IMR-90 (cell line): ENCODE measurements around the gene SYNPO.

Experiments used
- BHLHE40 ChIP-seq: fragments of 150-350 bp; IDR thresholded peaks from 2 replicates; pipeline ENCODE4 v1.6.1; 2016; ENCODE audit warnings: mild to moderate bottlenecking, low read depth, low read length
- CHD1 ChIP-seq: IDR thresholded peaks from 2 replicates; pipeline ENCODE4 v1.6.1; 2012; ENCODE audit warnings: low read depth, low read length, improper control_type of control experiment
- CTCF ChIP-seq: conservative IDR thresholded peaks from 2 replicates; pipeline ENCODE4 v1.5.1; 2012; ENCODE audit warnings: mild to moderate bottlenecking, low read depth, low read length, improper control_type of control experiment
- MAFK ChIP-seq: IDR thresholded peaks from 2 replicates; pipeline ENCODE4 v1.6.1; 2012; ENCODE audit warnings: low read depth, low read length, improper control_type of control experiment
- MXI1 ChIP-seq: IDR thresholded peaks from 2 replicates; pipeline ENCODE4 v1.6.1; 2012; ENCODE audit warnings: low read depth, mild to moderate bottlenecking, low read length, moderate library complexity, borderline replicate concordance
- POLR2A ChIP-seq: IDR thresholded peaks from 2 replicates; pipeline ENCODE4 v1.6.1; 2012; ENCODE audit warnings: mild to moderate bottlenecking, low read depth, low read length
- RAD21 ChIP-seq: IDR thresholded peaks from 2 replicates; pipeline ENCODE4 v1.6.1; 2012; ENCODE audit warnings: low read length, improper control_type of control experiment
- RFX5 ChIP-seq: IDR thresholded peaks from 2 replicates; pipeline ENCODE4 v1.8.0; 2012; ENCODE audit warnings: low read depth, mild to moderate bottlenecking, low read length, moderate library complexity
- SMC3 ChIP-seq: fragments of 150-350 bp; IDR thresholded peaks from 2 replicates; pipeline ENCODE4 v1.6.1; 2016; ENCODE audit warnings: low read depth, mild to moderate bottlenecking, antibody characterized with exemption, low read length, moderate library complexity
- TF ChIP-seq, protein P1 (sequence below): fragments of 150-350 bp; IDR thresholded peaks from 2 replicates; pipeline ENCODE4 v1.6.1; 2017; ENCODE audit warnings: mild to moderate bottlenecking, antibody characterized with exemption, low read length, low read depth

- TF ChIP-seq CTCF (no peak), MAFK (no peak), MXI1 (no peak), RFX5 (no peak), RAD21 (no peak), POLR2A (no peak), SMC3 (no peak), CHD1 (no peak), BHLHE40 (no peak)
- TF ChIP-seq, protein P1, sequence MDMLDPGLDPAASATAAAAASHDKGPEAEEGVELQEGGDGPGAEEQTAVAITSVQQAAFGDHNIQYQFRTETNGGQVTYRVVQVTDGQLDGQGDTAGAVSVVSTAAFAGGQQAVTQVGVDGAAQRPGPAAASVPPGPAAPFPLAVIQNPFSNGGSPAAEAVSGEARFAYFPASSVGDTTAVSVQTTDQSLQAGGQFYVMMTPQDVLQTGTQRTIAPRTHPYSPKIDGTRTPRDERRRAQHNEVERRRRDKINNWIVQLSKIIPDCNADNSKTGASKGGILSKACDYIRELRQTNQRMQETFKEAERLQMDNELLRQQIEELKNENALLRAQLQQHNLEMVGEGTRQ: no peak
Observed at GRCh38 chr5:150607105-150607504, 33.4 kb upstream of the SYNPO start.
